KG1 (cell line): Measurements from ENCODE around the gene RCAN1.
"Not testable (repeated sequence)": the region's sequence is repeated elsewhere in the genome, so short reads cannot be mapped to it uniquely, and the experiment has no call there.

Experiments
- DNase-seq: peaks from one replicate; lab custom pipeline; 2025; lab: John Stamatoyannopoulos, UW

Gene RCAN1

GRCh38 chr21:34568801-34569200 is 46.1 kb downstream of the RCAN1 start:
- not testable (repeated sequence) for DNase-seq

GRCh38 chr21:34567604-34568155 is 47.2 kb downstream of the RCAN1 start:
- no peak for DNase-seq

GRCh38 chr21:34565238-34565637 is 49.7 kb downstream of the RCAN1 start:
- no peak for DNase-seq

DNA sequence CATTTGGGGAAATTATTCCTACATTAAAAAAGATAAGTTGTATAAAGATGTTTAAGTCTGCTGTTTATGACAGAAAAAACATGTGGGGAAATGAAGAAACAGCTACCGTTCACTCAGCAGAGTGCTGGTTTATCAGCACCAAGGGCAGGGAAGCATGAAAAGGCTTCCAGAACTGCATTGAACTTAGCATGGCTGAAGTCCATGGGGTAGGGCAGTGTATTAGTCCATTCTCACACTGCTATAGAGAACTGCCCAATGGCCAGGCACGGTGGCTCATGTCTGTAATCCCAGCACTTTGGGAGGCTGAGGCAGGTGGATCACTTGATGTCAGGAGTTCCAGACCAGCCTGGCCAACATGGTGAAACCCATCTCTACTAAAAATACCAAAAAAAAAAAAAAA is 51.5 kb downstream of the RCAN1 start:
- not testable (repeated sequence) for DNase-seq

DNA sequence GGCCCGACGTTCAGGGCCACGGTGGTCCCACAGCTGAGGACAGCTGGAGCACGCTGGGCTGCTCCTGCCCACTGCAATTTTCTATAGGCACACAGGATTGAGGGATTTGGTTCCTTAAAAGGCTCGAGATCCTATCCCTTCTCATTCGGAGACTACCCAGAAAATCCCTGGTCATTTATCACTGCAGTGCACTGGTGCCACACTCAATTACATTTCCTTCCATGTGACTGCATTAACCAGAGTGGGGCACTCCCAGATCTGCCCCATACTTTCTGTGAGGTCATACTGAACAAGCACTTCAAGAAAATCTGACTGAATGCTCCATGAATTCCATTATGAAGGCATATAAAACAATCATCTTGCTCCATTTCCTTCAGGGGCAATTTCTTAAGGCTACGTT is 53.1 kb downstream of the RCAN1 start:
- DNase-seq, result no peak

DNA sequence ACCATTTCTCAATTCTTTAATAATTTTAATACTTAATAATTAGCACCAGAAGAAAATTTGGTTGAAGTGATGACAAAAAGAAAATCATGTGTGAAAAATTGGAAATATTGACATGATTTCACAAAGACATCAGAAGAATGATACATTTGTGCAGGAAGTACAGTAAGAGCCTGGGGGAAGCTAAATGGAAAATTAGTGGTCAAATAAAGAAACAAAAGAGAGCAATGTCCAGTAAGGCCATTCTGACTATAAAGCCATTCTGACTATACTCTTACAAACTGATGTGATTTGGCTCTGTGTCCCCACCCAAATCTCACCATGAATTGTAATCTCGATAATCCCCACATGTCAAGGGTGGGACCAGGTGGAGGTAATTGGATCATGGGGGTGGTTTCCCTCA is 54.3 kb downstream of the RCAN1 start:
- DNase-seq, result no peak

GRCh38 chr21:34560021-34560420 is 54.9 kb downstream of the RCAN1 start:
- no peak for DNase-seq

DNA sequence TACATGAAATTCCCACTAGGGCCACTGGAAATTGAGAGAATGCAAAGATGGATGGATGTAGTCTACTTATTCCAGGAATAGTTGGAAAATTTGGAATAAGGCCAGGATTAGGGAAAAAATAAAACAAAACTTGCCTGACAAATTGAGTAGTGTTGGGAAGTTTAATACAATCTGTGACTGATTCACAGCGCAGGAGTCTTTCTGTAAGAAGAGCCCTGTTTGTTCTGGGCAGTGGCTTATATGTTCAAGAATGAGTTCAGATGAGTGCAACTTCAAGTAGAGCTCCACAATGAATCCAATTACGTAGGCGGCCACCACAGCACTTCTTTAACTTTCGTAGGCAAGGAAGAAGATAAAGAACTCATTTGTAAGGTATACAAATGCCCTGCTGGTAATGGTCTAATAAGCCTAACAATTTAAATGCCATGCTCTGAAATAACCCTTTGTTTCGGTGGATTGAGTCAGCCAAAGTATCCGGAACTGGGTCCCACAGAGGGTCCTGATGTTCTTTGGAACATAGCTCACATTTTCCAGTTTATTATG is 55.8 kb downstream of the RCAN1 start:
- no peak for DNase-seq

DNA sequence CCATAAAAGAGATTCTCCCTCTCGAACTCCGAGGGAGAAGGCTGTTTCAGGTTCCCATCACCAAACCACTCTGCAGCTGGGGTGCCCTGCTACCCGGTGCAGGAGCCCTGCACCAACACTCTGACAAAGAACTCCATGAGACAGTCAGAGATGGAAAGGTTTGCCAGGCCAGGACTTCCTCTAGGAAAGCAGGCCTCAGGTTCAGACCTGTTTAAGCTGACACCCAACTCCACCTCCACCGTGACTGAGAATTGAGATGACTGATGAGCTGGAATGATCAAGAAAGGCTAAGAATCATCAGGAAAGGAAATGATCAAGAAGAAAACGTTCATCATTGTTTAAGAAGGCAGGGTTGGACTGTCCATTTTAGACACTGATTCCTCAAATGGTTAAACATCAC is 56.7 kb downstream of the RCAN1 start:
- no peak for DNase-seq

DNA sequence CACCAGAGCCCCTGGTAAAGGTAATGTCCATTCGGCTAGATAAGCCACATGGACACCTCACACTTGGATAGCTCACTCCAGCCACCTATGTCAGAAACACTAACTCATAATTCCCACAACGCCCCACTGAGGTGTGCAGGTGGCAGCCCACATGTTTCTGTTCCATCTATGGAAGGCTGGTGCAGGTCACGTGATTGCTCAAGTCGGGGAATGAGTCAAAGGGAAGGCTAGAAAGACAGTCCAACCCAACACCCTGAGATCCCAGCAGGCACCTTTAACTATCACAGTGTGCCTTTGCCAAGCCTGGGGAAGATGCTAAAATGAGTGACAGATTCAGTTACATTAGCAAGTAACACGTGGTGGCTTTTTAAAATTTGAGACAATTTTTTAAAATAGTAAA is 57.7 kb downstream of the RCAN1 start:
- DNase-seq, result no peak

DNA sequence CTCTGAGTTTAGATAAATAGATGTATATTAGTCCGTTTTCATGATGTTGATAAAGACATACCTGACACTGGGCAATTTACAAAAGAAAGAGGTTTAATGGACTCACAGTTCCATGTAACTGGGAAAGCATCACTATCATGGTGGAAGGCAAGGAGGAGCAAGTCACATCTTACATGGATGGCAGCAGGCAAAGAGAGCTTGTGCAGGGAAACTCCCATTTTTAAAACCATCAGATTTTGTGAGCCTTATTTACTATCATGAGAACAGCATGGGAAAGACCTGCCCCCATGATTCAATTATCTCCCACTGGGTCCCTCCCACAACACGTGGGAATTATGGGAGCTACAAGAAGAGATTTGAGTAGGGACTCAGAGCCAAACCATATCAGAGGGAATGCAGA is 60.2 kb downstream of the RCAN1 start:
- DNase-seq, result not testable (repeated sequence)

DNA sequence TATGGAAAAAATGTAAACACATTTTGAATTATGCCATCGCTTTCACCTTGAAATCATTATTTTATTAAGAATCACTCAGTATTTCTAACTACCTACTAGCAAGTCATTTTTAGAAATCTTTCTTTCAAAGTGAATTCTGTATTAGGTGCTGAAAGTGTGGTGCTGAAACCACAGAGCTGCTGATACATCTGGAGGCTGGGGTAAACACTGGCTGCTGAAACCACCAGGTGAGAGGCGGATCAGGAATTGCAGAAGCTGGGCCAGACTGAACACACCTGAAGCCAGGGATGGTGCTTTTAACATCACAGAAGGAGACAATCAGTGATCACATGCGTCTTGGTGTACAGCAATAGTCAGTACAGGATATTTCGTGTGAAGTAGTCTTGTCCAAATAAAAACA is 60.7 kb downstream of the RCAN1 start:
- DNase-seq, result no peak

- DNase-seq, result no peak
Observed at GRCh38 chr21:34553151-34553952, 61.6 kb downstream of the RCAN1 start.

DNA sequence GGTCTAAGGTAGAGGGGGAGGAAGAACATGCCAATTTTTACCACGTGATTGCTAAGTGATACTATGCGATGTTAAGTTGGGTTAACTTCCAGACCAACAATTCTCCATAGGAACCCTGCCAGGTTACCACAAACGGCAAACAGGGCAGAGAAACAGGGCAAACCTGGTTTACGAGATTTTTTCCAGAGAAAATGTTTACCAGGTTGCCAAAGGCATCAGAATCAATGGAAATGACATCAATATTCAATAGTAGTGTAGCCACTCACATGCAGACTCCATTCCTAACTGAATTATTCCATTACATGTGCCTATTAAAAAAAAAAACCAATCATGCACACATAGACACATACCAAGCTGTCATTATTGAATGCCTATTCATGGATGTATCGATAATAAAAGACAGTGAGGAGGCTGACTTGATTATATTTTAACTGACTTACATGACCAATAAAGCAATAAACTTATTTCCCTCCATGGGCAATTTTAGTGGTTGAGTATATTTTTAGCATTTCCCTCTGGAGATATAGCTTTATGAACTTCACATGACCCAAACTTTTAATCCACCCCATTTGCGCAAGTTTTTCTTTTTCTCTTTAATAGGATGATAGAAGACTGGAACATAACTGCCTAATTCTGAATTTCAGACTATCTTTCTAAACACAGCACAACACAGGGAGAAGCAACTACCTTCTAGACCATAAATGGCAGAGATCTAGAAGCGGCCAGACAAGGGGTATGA is 62.4 kb downstream of the RCAN1 start:
- DNase-seq, result no peak

DNA sequence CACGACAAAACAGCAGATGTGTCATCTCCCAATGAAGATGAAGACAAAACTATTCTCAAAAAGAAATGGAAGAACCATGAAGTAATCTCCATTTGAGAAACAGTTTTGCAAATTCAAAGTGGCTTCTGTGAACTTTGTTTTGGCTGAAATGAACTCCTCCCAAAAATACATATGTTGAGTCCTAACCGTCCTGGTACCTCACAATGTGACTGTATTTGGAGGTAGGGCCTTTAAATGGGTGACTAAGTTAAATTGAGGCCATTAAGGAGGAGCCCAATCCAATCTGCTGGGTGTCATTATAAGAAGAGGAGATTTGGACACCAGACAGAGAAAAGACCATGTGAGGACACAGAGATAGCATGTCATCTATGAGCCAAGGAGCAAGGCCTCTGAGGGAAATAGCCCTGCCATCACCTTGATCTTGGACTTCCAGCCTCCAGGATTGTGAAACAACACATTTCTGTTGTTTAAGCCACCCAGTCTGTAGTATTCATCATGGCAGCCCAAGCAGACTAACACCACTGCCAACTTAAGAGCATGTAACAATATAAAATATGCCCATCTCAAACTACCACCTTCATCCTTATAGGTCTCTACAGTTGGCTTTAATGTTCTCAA is 64.6 kb downstream of the RCAN1 start:
- no peak for DNase-seq

DNA sequence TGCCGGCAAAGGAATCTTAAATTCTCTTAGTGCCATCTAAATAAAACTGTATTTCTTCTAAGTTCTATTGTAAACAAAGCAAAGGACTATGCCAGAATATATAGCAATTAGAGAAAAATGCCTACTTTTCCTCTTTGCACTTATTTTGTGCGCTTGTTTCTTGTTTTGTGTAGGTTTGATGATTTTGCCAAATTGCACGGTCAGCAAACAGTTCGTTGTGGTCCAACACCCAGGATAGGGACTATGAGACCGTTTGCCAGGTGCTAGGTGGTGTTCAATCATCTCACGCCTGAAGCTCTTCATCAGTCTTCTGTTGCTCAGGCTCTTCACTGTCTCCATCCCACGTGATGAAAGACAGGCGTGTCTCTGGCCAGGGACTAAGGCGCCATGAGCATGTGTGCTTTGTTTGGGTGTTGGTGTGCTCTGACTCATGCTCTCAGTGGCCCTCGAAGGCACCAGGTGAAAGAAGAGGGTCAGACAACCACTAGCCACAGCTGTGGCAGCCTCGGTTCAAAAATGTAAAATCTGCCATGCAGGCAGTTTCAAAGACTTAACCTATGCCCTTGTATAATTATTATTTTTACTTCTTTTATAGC is 66.0 kb downstream of the RCAN1 start:
- DNase-seq, result no peak

DNA sequence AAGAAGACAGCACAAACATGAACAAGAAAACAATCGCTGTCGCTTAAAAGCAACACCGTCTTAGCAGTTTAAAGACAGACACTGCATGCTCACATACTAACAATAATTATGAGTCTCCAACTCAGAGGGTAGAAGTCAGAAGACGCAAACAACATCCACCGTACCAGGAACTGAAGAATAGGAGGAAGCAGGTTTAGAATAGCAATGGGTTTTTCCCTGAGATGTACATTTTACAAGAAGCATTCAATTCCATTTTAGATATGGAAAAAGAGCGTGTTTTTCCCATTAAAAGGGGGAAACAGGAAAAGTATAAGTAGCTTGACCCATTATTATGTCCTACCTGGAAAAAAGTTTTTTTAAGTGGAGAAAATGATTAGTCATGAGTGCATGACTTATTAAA is 68.4 kb downstream of the RCAN1 start:
- no peak for DNase-seq

GRCh38 chr21:34545079-34545884 is 69.6 kb downstream of the RCAN1 start:
- DNase-seq, result peak; percentile 82

GRCh38 chr21:34544032-34544496 is 70.8 kb downstream of the RCAN1 start:
- DNase-seq, result peak; percentile 16

- no peak for DNase-seq
Observed at GRCh38 chr21:34543017-34543416, 71.9 kb downstream of the RCAN1 start.

GRCh38 chr21:34540206-34540605 is 74.7 kb downstream of the RCAN1 start:
- no peak for DNase-seq
